Frontal cortex (tissue), 4 donors: Measurements from ENCODE around the gene ZNHIT1. TPM values are rescaled to one million over a fixed set of nuclear protein-coding genes. Genes with fewer than 3 reads are reported as not detected.
A peak's percentile ranks its signal among the peaks of the same experiment; 100 is the strongest.

Experiments used
- DNase-seq, 2 donors: peaks; one replicate each; pipeline ENCODE4 v3.0.0; 2012; ENCODE audit warnings: low spot score in 2 of 2
- FAIRE-seq: peaks from 2 replicates; lab custom pipeline; 2012; peaks lifted over from hg19 to GRCh38; lab: Jason Lieb, UNC
- total RNA-seq: library from RNA; depleted of rRNA; stranded (reverse); fragments of >200 nt; gene quantifications from one replicate; pipeline ENCODE4 v1.2.3, GENCODE V29; 2014
- donor health status: control.
- donor health status: control.
- donor health status: control.

ZNHIT1 gene
- total RNA-seq, 1 donor from 2014 or later = 46.1 TPM

- DNase-seq = peak in 1 of 2 donors; percentile 49
- FAIRE-seq = no peak
These were observed 1.7 kb upstream of the ZNHIT1 start for GRCh38 chr7:101216001-101216859.

GRCh38 chr7:101216860-101217387, 1.0 kb upstream of the ZNHIT1 start:
- DNase-seq (no peak), FAIRE-seq (no peak)

GRCh38 chr7:101218236-101219125, 516 bp downstream of the ZNHIT1 start:
- FAIRE-seq = no peak
- no peak for DNase-seq

GRCh38 chr7:101220295-101220694, 2.3 kb downstream of the ZNHIT1 start:
- FAIRE-seq (no peak), DNase-seq (no peak)

- FAIRE-seq (no peak), DNase-seq (no peak)
These were observed 4.4 kb downstream of the ZNHIT1 start for GRCh38 chr7:101222275-101222830.

GRCh38 chr7:101223528-101223927, 5.6 kb downstream of the ZNHIT1 start:
- DNase-seq (no peak), FAIRE-seq (no peak)

GRCh38 chr7:101225650-101226049, 7.7 kb downstream of the ZNHIT1 start:
- no peak for FAIRE-seq

GRCh38 chr7:101226721-101227120, 8.8 kb downstream of the ZNHIT1 start:
- no peak for FAIRE-seq
- DNase-seq = no peak

More at GRCh38 chr7:101225650-101226049, 7.7 kb downstream of the ZNHIT1 start:
- DNase-seq = no peak

- DNase-seq = no peak
- no peak for FAIRE-seq
These were observed 13.7 kb downstream of the ZNHIT1 start for GRCh38 chr7:101231644-101232043.

GRCh38 chr7:101232141-101232850, 14.3 kb downstream of the ZNHIT1 start:
- no peak for FAIRE-seq

GRCh38 chr7:101233907-101234547, 16.1 kb downstream of the ZNHIT1 start:
- DNase-seq (no peak), FAIRE-seq (no peak)

More at GRCh38 chr7:101232141-101232850, 14.3 kb downstream of the ZNHIT1 start:
- no peak for DNase-seq

GRCh38 chr7:101234636-101235035, 16.7 kb downstream of the ZNHIT1 start:
- FAIRE-seq = no peak
- no peak for DNase-seq

- no peak for DNase-seq
- FAIRE-seq = no peak
These were observed 17.1 kb downstream of the ZNHIT1 start for GRCh38 chr7:101235050-101235449.

- DNase-seq (peak in 1 of 2 donors; percentile 5), FAIRE-seq (no peak)
These were observed 17.6 kb downstream of the ZNHIT1 start for GRCh38 chr7:101235522-101235921.

- no peak for FAIRE-seq
- DNase-seq = no peak
These were observed 18.4 kb downstream of the ZNHIT1 start for GRCh38 chr7:101236292-101236835.

GRCh38 chr7:101237206-101238067, 19.5 kb downstream of the ZNHIT1 start, which contains the start of gene CLDN15:
CLDN15 (minus strand) TSS chr7:101237802; CDS start chr7:101237581, 221 bp downstream.
- DNase-seq (peak in 1 of 2 donors; percentile 29), FAIRE-seq (no peak)
